COLO668 (cell line): ENCODE measurements around the gene IQSEC2.

Experiments used
- DNase-seq: peaks from one replicate; lab custom pipeline; 2025; ENCODE audit not compliant: unreplicated experiment; lab: John Stamatoyannopoulos, UW

Gene IQSEC2

DNA sequence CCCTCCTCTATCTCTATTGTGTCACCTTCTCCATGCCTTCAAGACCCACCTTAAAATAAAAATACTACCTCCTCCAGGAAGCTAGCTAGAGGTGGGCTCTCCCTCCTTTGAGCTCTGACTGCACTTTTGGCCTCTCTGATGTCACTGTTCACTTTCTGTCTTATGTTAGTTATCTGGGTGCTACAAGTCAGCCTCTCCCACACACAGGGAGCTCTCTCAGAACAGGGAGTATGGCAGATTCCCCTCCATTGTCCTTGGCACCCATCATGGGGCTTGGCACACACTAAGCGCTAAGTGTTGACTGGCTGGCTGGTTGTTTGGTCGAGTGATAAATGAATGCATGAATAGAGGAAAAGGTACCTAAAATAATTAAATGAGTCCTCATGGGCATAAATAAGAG, 35.2 kb downstream of the IQSEC2 start:
- DNase-seq: no peak

DNA sequence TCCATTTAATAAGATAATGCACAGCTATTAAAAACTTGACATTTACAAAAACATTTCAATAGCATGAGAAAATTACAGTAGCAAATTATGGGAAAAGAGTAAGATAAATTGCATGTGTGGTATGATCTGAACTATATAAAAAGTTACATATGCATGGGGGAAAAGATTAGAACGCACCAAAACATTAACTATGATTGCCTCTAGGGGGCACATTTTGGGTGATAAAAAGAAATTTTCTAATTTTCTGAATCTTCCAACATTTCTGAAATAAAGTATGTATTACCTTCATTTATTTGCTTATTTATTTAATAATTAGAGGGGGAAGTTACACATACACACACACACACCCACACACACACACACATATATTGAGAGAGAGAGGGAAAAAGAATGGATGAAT, 36.8 kb downstream of the IQSEC2 start:
- no peak for DNase-seq

DNA sequence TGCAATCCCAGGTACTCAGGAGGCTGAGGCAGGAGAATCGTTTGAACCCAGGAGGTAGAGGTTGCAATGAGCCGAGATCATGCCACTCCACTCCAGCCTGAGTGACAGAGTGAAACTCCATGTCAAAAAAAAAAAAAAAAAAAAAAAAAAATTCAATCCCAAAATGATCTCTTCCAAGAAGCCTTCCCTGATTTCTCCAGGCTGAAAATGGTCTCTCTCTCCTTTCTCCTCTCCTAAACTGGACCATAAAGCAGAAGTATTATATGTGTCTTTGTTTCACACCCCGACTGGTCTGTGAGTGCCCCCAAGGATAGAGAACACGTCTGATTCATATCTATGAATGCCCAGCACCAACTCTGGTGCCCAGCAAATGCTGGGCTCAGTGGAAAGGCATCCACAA, 39.1 kb downstream of the IQSEC2 start:
- DNase-seq: no peak

DNA sequence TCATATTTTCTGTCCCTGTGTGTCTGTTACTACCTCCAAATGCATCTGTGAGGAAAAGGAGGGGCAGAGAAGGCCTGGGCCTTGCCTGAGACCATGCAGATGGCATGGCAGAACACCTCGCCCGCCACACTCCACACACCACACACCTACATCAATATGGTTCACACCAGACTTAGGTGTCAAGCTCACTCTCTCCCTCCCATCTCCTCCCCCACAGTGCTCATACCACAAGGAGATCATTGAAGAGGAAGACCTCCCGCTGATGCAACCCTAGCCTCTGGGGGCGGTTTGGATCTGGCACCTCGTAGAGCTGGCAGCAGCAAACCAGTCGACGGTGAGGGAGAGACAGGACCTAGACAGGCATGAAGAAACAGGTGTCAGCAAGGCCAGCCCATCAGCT, 39.8 kb downstream of the IQSEC2 start:
- no peak for DNase-seq

DNA sequence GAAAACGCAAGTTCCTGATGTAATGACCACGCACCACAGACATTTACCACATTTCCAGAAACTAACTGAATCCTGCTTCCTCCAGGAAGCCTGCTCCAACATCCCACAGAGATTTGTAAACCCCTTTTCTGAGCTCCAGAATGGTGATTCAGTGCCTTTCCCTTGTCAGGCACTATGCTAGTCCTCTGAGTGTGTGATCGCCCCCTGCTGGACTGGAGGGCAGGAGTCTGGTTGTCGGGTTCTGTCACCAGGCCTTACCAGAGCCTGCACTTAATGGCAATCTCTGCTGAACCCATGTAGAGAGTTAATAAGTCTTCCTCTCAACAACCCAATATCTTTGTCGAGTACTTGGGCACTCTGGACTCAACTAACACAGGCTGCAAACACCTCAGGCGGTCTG, 41.9 kb downstream of the IQSEC2 start:
- DNase-seq: no peak

DNA sequence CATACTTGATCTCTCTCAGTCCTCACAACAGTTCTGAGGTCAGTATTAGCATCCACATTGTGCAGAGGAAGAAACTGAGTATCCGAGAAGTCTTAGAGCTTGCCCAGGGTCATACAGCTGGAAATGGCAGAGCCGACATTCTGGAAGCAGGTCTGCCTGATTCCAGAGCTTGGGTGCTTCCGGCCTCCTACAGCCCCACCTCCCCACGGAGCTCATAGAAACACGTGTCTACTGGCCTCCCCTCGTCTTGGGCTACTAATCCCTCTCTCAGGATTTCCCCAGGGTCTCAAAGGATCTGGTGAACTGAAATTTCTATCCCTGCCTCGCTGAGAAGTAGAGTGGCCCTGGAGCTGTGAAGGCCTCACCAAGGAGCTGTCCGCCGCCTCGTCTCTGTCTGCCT, 44.3 kb downstream of the IQSEC2 start:
- no peak for DNase-seq

DNA sequence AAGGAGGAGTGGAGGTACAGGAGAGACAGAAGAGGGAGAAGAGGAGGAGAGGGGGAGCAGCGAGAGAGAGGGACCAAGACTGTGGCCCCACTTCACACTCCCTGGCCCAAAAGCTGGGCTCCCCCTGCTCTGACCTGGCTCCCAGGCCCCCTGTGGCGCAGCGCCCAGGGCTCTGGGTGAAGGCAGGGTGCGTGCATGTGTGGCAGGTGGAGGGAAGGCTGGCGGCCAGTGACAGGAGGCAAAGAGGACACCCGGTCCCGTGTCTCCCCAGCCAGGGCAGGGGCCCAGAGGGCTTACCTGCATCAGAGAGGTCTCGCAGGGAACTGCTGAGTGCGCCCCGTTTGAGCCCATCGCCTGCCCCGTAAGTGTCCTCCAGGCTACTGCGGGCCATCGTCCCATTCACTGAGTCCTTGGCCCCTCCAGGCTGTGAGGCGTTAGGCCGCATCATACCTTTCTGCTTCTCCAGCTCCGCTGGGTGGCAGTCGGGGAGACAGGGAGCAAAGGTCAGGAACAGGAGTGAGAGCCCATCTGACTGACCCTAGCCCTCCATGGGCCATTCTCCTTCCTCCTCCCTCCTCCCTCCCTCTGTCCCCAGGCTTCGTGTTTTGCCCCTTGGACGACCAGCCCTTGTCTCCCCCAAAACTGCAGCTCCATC, 45.2 kb downstream of the IQSEC2 start:
- no peak for DNase-seq

DNA sequence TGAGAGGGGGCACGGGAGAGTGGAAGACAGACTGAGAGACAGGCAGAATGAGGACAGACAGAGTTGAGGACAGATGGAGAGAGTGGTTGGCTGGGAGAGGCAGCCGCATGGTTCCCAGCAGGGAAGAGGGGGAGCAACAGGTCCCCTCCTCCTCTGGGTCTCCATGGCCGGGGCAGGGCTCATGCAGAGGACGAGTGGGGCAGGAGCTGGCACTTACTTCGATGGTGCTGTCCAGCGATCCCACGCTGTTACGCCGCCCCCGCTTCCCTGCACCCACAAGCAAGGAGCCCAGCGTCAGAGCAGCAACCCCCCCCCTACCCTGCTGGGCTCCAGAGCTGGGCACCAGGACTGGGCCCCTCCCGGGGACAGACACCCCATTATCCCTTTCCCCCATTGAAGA, 45.8 kb downstream of the IQSEC2 start:
- DNase-seq: no peak

DNA sequence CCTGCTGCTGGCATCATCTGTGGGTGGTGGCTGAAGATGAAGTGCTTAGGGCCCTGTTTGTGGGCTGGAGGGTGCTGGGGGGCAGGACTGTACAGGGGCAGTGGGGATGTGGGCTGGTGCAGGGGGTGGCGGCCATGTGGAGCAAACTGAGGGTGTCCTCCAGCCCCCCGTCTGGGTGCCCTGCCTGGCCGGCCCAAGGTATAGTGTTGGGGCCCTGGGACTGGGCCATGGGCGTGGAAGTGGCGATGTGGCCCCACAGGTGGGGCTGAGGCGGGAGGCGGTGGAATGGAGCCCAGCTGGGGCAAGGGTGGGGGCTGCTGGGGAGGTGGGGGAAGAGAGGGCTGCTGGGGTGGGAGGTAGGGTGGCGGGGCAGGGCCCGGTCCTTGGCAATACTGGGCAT, 46.9 kb downstream of the IQSEC2 start:
- no peak for DNase-seq

DNA sequence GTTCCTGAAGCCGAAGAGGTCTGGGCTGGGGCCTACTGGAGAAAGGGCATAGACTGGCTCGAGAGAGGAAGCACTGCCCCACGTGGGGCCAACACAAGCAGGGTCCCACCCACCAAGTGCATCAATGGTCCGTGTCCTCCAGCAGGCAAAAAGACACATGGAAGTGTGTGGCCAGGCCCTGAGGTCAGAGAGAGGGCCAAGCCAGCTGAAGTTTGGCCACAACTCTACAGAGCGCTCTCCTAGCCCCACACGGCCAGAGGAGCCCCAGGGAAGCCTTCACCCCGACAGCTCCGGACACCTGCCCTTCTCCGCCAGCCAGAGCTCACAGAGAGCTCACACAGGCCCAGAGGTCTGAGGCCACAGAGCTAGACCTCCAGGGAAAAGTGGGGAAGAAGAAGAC, 47.8 kb downstream of the IQSEC2 start:
- DNase-seq: no peak

DNA sequence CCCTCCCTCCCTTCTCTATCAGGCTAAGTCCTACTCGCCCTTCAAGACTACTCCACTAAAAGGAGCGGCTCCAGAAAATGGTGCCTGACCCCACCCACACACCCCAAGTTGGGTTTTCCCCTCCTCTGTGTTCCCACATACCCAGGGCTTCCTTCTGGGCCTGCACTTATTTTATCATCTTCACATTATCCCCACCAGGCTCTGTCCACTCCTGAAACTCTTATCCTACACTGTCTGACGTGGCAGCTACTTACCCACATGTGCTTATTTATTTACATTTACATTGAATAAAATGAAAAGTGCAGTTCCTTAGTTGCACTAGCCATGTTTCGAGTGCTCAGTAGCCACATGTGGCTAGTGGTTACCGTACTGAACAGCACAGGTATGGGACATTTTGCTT, 51.3 kb downstream of the IQSEC2 start:
- DNase-seq: no peak

DNA sequence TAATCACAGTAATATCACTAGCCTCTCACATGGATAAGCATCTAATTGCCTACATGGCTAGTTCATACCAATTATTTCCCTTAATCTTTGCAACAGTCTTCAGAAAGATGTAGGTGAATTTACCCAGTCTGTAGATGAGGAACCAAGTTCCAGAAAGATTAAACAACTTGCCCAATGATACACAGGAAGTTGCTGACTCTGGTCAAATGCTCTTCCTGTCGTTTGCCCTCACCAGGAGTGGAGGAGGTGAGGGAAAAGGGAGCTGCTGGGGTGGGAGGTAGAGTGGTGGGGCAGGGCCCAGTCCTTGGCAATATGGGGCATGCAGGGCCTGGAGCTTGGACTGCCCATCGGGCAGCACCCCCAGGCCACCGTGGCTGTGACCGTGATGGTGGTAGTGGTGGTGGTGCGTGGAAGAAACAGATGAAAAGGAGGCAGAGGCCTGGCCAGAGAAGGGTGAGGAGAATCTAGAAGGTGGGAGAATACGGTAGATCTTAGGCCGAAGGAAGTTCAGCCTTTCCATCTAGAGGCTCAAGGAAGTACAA, 54.1 kb downstream of the IQSEC2 start:
- no peak for DNase-seq

DNA sequence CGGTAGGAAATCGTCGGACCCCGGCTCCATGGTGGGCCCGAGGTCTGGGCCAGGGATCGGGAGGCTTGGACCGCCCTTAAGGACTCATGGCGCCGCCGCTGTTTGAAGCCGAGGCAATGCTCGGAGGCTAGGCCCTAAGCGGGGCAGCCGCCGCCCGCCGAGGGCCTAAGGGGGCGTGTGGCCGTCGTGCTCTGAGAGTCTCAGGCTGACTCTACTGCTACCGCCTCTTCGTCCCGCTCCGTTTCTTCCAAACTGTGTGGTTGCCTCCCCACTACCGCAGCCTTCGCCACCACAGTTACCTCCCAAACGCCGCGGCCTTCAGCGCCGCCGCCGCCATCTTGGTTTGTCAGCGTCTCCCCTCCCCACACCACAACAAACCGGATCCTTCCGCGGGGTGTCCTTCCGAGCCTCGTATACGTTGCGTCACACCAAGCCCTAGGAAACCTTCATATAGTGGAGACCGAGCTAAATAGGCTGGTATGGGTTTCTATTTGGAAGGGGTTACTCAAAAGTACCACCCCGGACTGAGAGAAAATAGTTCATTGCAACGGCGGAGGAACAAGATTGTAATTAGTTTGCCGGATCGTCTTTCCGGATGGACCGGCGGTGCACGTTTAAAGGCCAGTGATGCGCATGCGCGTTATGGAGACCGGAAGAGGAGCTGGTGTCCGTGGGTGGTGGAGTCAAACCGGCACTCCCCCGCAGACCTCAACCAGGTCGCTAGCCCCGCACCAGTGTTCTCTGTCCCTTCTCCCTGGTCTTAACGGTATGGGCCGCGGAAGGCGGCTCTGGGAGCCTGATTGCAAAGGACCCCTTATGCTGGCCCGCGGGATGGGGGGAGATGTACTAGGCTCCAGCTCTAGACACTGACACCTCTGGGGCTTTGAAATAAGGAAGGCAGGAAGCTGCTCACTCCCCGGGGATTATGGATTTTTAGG, 56.3 kb downstream of the IQSEC2 start, which contains the start of gene KDM5C:
Gene KDM5C (minus strand): TSS at position 348 of the 938 bp plus-strand sequence. CDS start 318 bp downstream, at position 30.
- peak; percentile 90 for DNase-seq

DNA sequence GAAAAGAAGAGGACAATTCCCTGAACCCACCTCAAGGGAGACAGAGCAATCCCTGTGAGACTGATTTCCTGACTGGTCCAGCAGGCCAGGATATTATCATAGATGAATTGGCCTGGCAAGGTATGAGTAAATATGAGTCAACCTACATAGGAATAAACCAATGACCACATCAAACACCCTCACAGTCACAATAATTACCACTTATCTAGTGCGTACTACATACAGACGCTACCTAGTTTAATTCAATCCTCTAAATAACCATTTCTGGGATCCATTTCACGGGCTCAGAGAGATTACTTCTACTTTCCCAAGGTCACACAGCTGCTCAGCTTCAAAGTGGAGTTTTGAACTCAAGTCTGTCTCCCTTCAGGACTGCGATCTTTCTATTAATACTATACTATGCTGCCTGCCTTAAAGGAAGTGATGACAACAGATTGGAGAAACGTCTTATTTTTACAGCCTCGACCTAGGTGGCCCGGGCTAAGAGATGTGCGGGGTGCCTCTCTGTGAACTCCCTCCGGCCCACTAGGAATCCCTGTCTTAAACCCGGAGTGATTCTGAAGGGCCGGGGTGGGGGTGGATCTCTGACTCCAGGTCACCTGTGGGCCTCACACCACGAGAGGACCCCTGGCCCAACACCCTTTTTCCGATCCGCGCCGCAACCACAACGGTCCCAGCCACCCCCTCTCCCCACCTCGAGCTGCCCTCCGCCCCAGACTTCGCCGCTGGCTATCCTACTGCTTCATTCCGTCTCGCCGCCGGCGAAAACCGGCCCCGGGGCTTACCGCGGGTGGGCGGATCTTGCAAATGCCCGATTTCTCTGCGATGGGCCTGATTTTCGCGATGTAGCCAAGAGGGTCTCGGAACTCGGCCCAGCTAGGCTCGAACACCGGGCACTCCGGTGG, 57.2 kb downstream of the IQSEC2 start:
- peak; percentile 3 for DNase-seq

DNA sequence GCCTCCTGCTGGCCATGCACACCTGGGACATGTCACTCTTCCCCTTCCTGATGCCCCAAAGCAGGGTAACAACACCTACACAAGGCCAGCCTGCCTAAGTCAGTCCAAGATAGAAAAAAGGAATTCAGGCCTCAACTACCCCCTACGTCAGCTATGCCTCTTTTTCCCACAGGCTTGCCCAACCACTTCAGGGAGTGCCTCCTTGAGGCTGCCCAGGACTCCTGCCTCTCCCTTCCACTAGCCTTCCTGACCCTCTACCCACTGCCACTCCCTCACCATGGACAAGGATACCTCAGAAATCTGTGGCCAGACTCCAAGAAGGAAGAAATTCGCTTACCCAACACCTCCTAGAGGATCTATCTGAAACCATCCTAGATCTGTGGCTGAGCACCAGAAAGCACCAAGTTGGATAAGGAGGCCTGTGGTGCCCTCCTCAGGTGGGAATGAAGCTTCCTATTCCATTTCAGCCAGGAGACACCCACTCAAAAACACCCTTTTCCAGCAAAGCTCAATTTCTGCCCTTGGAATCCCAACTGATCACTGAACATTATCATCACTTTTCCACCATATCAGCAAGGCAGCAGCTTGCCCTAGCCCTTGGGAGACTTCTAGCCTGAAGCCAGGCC, 58.2 kb downstream of the IQSEC2 start:
- DNase-seq: no peak
